NOMO-1 (cell line): Measurements from ENCODE around the gene LAMTOR3.

Source experiments
- DNase-seq, 2 experiments: peaks; one replicate each; lab custom pipeline; 2025; ENCODE audit not compliant: unreplicated experiment in 2 of 2; lab: John Stamatoyannopoulos, UW

The LAMTOR3 gene

GRCh38 chr4:99863804-99864203, 30.4 kb downstream of the LAMTOR3 start:
- no peak for DNase-seq

GRCh38 chr4:99861120-99861905, 32.9 kb downstream of the LAMTOR3 start:
- DNase-seq: peak; percentile 20 to 40

GRCh38 chr4:99860521-99860920, 33.7 kb downstream of the LAMTOR3 start:
- no peak for DNase-seq

- DNase-seq: no peak
Measured at GRCh38 chr4:99859618-99860017, 34.6 kb downstream of the LAMTOR3 start.

DNA sequence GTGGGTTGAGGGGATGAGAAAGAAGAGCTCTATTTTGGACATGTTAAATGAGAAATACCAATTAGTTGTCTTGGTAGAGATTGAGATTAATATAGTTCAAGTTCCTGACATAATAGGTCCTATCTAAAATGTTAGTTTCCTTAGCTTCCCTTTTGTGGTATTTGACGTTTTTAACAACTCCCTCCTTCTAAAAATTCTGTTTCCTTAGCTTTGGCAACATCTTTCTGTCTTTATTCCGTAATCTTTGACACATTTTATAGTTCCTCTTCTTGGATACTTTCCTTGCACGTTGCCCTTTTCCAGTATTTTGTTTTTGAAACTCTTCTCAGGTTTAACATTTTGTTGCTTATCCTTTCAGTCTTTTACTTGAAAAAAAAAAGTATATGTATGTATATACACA, 36.9 kb downstream of the LAMTOR3 start:
- peak; percentile 76 to 80 for DNase-seq

DNA sequence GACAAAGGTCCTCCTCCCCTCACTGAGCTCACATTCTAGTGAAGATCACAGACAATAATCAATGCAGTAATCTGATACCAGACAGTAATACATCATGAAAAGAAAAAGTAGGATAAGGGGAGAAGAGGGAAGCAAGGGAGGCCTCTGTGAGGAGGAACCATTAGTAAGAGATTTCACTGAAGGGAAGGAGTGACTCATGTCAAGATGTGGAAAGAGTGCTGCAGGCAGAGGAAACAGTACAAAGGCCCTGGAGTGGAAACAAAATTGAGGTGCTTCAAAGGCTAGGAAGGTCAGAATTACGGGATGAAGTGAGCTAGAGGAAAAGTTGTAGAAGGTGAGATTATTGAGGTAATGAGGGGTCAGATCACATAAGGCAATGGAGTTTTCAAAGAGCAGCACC, 38.1 kb downstream of the LAMTOR3 start:
- DNase-seq: peak; percentile 49 to 83

DNA sequence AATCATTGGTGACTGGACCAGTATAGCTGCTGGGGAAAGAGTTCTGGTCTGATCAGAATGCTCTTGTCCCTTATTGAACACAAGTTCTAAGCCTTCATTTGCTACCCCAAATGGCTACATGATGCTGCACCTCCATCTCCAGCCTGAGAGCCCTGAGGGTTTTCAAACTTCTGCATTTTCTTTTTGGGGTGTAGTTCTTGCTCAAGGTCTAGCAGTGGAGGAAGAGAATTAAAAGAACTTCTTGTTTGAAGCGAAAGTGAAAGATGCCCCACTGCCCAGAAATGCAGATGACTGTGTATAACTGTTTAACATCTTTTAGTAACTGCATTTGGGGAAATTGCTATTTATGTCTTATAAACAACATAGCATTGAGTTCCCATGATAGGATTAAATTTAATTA, 38.5 kb downstream of the LAMTOR3 start:
- peak; percentile 81 to 95 for DNase-seq

GRCh38 chr4:99853999-99854398, 40.2 kb downstream of the LAMTOR3 start:
- DNase-seq: no peak

DNA sequence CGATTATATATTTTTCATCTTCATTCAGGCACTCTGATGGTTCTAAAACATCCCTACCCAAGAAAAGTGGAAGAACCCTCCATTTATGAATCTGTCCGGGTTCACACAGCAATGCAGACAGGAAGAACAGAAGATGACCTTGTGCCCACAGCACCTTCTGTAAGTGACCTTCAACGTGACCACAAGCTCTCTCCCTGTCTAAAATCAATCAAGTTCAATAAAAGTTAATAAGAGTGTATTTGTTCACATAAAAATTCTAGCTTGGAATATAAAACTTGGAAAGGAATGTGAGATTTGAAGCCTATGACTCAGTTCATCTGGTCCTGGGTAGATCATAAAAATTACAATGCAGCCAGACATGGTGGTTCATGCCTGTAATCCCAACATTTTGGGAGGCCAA, 41.0 kb downstream of the LAMTOR3 start:
- no peak for DNase-seq

DNA sequence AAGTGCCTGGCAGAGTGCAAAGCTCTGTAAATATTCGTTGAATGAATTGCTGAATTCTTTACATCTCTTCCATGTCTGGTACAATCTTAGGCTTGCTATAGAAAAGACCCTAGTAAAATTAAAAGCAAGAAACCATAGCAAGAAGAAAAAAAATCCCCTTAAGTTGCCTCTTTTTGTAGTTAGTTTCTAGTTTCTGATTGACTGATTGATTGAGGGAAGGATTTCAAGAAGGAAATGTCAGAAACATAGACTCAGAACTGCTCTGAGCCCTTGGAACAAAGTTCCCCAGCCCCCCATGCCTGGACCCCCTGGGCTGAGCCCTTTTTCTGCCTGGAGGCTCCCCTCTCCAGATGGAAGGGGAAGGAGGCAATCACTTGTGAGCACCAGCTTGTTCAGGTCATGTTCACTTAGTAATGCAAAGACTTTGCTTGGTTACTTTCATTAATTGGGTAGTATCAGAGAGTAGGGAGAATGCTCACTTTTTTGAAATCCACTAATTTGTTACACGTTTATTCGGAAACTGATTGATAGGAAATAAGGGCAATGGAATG, 42.0 kb downstream of the LAMTOR3 start:
- no peak for DNase-seq

DNA sequence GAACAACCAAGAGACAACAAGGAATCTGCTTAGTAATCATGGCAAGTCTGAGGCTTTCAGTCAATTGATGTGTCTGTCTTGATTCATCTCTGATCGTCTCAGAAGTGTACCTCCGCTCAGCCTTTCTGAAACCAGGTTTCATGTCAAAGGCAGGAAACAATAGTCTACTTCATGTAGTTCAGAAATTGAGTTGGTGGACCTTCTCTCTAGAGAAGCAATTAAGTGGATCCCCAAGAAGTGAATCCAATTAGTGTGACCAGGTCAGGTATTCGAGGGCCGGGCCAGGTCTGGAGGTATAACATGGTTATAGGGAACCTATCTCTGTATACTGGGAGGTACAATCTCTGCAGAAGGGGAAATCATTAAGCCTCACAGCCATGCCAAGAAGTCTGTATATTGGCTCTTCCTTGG, 45.6 kb downstream of the LAMTOR3 start:
- DNase-seq: no peak

DNA sequence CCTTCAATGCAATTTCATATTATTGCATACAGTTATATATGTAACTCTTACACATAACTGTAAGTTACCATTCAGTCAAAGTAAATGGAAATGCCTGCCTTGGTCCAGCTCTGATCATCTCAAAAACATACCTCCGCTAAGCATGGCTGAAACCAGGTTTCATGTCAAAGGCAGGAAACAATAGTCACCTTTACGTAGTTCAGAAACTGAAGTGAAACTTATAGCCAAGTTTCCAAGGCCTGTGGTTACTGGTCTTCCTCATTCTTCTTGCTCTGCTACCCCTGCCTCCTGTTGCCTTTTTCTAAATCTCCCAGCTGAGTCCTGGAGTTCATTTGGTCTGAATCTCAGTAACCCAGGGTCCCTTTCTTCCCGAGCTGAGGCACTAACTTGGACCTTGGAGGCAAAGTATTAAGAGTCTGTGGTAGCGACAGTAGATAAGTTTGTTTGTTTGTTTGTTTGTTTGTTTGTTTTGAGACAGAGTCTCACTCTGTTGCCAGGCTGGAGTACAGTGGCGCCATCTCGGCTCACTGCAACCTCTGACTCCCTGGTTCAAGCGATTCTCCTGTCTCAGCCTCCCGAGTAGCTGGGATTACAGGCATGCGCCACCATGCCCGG, 46.8 kb downstream of the LAMTOR3 start:
- peak; percentile 52 to 87 for DNase-seq

- DNase-seq: no peak
Measured at GRCh38 chr4:99846891-99847290, 47.3 kb downstream of the LAMTOR3 start.

DNA sequence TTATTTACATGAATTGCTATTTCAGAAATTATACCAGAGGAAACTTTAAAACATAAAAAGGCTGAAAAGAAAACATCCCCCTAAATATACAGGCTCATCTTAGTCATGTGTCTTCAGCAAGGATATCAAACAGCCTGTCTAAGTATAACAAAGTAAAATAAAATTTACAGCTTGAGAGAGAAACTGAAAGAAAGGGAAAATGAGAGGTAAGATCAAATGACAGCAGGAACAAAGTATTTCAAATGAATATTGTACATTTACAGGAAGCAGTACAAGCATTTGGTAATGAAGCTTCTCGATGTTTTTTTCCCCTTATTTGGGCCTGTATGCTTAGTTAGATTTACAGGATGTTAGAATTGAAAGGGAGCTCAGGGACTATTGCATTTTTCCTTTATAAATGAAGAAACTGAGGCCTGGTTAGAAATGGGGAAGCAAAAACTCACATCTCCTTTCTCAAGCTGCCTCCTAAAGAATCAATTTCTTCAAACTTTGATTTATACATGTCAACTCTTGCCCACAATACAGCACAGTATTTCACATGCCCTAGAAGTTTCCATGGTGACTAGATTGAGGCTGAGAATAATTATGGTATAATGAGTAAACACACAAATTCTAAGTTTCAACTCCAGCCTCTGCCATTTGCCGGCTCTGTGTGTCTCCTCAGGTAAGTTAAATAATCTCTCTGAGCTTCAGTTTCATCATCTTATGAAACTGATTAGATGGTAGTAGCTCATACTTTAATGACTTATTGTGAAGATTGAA, 48.3 kb downstream of the LAMTOR3 start:
- peak; percentile 27 to 64 for DNase-seq

DNA sequence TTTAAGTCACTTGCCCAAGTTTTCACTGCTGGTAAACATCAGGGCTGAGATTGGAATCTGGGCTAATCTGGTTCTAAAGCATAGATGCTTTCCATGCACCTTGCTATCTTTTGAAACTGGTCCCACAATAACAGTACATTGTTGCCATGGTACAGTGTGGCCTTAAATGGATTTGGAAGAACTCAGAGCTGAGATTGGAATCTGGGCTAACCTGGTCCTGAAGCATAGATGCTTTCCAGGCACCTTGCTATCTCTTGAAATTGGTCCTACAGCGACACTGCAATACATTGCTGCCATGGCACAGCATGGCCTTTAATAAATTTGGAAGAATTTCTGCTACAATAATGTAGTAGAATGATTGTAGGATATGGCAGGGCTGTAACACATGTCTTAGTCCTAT, 49.0 kb downstream of the LAMTOR3 start:
- no peak for DNase-seq

GRCh38 chr4:99844048-99844447, 50.2 kb downstream of the LAMTOR3 start:
- DNase-seq: no peak

DNA sequence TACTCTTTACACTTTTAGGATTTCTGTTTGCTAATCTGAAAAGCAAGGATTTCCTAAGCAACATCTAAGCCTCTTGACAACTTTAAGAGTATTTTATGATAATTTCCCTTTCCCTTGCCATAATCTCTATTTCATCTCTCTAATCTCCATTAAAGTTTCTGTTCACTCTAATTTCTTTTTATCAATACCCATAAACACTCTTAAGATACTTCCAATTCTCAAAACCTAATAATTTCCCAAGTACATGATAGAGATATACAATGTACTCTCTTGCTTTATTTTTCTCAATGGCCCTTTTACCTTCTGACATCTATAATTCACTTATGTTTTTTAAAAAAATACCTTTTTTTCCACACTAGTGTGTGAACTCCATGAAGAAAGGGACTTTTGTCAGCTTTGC, 50.8 kb downstream of the LAMTOR3 start:
- DNase-seq: no peak

- DNase-seq: no peak
Measured at GRCh38 chr4:99841129-99841528, 53.1 kb downstream of the LAMTOR3 start.

GRCh38 chr4:99838927-99839326, 55.3 kb downstream of the LAMTOR3 start:
- DNase-seq: no peak

DNA sequence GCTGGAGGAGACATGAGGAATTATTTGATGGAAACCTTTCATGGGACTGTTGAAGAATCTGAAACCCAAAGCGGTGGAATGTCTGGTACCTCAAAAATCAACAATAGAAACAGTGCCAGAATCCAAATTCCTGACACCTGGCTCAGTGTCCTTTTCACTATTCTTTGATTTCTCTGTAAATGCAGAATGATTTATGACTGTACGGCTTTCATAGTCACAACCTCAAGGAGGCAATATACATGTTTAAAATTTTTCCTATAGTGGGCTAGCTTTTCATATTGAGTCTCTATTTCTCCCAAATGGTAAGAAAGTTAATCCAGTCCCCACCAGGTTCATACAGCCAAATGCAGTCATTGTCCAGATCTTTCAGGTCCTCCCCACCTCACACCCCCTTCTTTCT, 58.3 kb downstream of the LAMTOR3 start:
- no peak for DNase-seq

DNA sequence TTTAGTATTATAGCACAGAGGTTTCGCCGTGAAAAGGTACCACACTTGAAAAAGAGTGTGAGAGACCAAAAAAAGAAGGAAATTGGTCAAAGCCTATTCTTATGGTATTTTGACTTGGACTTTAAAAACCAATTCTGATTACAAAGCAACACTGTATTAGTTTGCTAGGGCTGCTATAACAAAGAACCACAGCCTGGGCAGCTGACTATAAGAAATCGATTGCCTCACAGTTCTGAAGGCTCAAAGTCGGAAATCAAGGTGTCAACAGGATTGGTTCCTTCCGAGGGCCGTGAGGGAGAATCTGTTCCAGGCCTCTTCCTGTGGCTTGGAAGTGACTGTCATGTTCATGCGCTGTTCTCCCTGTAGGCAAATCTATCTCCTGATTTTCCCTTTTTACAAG, 59.7 kb downstream of the LAMTOR3 start:
- no peak for DNase-seq
